ENCODE results near the gene SLC25A24. TPM values are rescaled to one million over a fixed set of nuclear protein-coding genes. Genes with fewer than 3 reads are reported as not detected.

The SLC25A24 gene
- total and polyA plus RNA-seq, 9 of the 15 experiments (the other 6 are each of a cell fraction or from before 2014, with no cell fraction given), result 6.9 to 34.9 (median 25.4) TPM

- TF ChIP-seq ZBTB26 (CRISPR knock-in tag; IDR thresholded peaks at IDR 0.05) (peak; percentile 39; the same call in 1 of the 2 replicates), GTF2A2 (tag; IDR thresholded peaks at IDR 0.05) (no peak), ELF2 (CRISPR knock-in tag; IDR thresholded peaks at IDR 0.05) (peak; percentile 80), CBX5 (IDR thresholded peaks at IDR 0.05; ENCODE audit: borderline replicate concordance, low read depth) (no peak), SRF (CRISPR knock-in tag; IDR thresholded peaks at IDR 0.05) (no peak), ZBTB11 (CRISPR knock-in tag; IDR thresholded peaks at IDR 0.05) (peak; percentile 18 to 65 (median 55); a peak in 3 of 6 replicates), JUN (IDR thresholded peaks at IDR 0.05; ENCODE audit: borderline replicate concordance, low read depth, low read length) (no peak), JUN (CRISPR knock-in tag; IDR thresholded peaks at IDR 0.05; ENCODE audit: borderline replicate concordance) (0 out of 2 replicates have a peak, but pooled peaks have one; percentile 37), L3MBTL2 (IDR thresholded peaks at IDR 0.05) (peak; percentile 92), ETV6 (IDR thresholded peaks at IDR 0.05; ENCODE audit: borderline replicate concordance in 1 of 2, low read depth in 2 of 2, low read length in 1 of 2) (no peak), ETV6 (CRISPR knock-in tag; IDR thresholded peaks at IDR 0.05; ENCODE audit: borderline replicate concordance) (no peak; the same call in 1 of the 2 replicates), SMAD3 (CRISPR knock-in tag; conservative IDR thresholded peaks at IDR 0.05) (0 out of 2 replicates have a peak, but pooled peaks have one; percentile 45), CREM (IDR thresholded peaks at IDR 0.05; ENCODE audit: low read depth) (peak; percentile 41; the same call in 1 of the 2 replicates), CHD2 (IDR thresholded peaks at IDR 0.05; ENCODE audit: low read depth, low read length) (peak; percentile 73; the same call in 1 of the 2 replicates), SMAD4 (CRISPR knock-in tag; conservative IDR thresholded peaks at IDR 0.05) (peak; percentile 74), RUNX1 (IDR thresholded peaks at IDR 0.05; ENCODE audit: low read depth) (no peak), CHAMP1 (IDR thresholded peaks at IDR 0.05) (no peak), TFAP4 (CRISPR knock-in tag; IDR thresholded peaks at IDR 0.05; ENCODE audit: borderline replicate concordance) (peak; percentile 58), BRD4 (IDR thresholded peaks at IDR 0.05) (0 out of 2 replicates have a peak, but pooled peaks have one; percentile 46)
These were observed at the start of gene SLC25A24 (continued) for GRCh38 chr1:108199781-108200686.

All from K562 (cell line).